Measurements from ENCODE around the gene STX1A.

DNA sequence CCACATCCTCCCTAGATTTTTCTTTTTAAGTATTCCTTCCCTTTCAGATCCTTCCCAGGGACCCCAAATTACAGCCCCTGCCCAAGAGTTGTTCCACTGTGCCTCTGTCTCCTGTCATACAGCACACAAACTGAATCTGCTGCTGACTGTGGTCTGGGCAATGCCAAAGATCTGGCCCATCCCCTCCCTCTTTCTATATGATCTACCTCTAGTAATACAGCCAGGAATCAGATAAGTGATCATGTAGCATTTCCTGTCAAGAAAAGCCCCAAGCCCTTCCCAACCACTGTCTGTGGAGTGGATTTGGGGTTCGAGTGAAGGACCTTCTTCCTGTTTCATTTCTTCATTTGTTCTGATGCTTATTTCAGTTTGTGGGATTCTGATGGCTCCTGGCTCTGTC, 6.7 kb downstream of the STX1A start:
- TF ChIP-seq ZNF274 (IDR thresholded peaks at IDR 0.05; ENCODE audit: low read depth, low read length) (no peak), YY1 (IDR thresholded peaks at IDR 0.05; ENCODE audit: insufficient read depth, insufficient read length) (no peak)
